Right atrium auricular region (tissue), 2 donors: Measurements from ENCODE around the gene FAM120A. TPM values are rescaled to one million over a fixed set of nuclear protein-coding genes. Genes with fewer than 3 reads are reported as not detected.

Experiments
- DNase-seq: peaks from one replicate; pipeline ENCODE4 v3.0.0-alpha.2; 2019; ENCODE audit warnings: low spot score
- H3K27ac ChIP-seq, 2 donors: fragments of 200-600 bp; sonication (generic); 1 replicate in 1 of 2; 2 replicates in 1 of 2; pipeline ENCODE4 v1.5.1; 2016 to 2019
- H3K27me3 ChIP-seq, 2 donors: fragments of 200-600 bp; sonication (generic); one replicate each; pipeline versions ENCODE4 v1.5.1 to v1.6.0; 2017 to 2019
- H3K36me3 ChIP-seq: fragments of 200-600 bp; sonication (generic); one replicate; pipeline ENCODE4 v1.5.1; 2016
- H3K4me1 ChIP-seq, 2 donors: fragments of 200-600 bp; sonication (generic); one replicate each; pipeline versions ENCODE4 v1.5.1 to v1.6.0; 2017 to 2019
- H3K4me3 ChIP-seq, 2 donors: fragments of 200-600 bp; sonication (generic); 1 replicate in 1 of 2; 2 replicates in 1 of 2; pipeline ENCODE4 v1.5.1; 2017 to 2019; ENCODE audit warnings: mild to moderate bottlenecking in 1 of 2, moderate library complexity in 1 of 2
- H3K9me3 ChIP-seq, 2 donors: fragments of 200-600 bp; sonication (generic); one replicate each; pipeline ENCODE4 v1.5.1; 2019
- CTCF ChIP-seq, 2 donors: fragments of 200-600 bp; sonication (generic); IDR thresholded peaks; one replicate each; pipeline ENCODE4 v1.5.1; 2019; ENCODE audit warnings: antibody characterized with exemption in 2 of 2
- total RNA-seq, 2 donors: library from RNA; depleted of rRNA; stranded (reverse); fragments of >200 nt; gene quantifications; one replicate each; pipeline ENCODE4 v1.1.0, GENCODE V29; 2016

FAM120A gene
- total RNA-seq, 2 donors from 2014 or later, result 79.1 to 88.7 TPM

GRCh38 chr9:93598647-93599241 is 147.3 kb downstream of the FAM120A start:
- DNase-seq, result peak; percentile 59

GRCh38 chr9:93599571-93600403 is 148.3 kb downstream of the FAM120A start:
- Histone ChIP-seq H3K4me3 (no peak overlapping the region), H3K4me1 (peaks cover 0 to 41% of the 10 kb centered on the region in 2 donors), H3K36me3 (no peaks in the 10 kb centered on the region), H3K27me3 (no peaks in the 10 kb centered on the region), H3K9me3 (no peaks in the 10 kb centered on the region), H3K27ac (no peak overlapping the region)
- no peak for TF ChIP-seq CTCF (IDR thresholded peaks at IDR 0.05)
- peak; percentile 32 for DNase-seq

More at GRCh38 chr9:93598647-93599241, 147.3 kb downstream of the FAM120A start:
- Histone ChIP-seq H3K36me3 (no peaks in the 10 kb centered on the region), H3K4me1 (peaks cover 0 to 49% of the 10 kb centered on the region in 2 donors), H3K27ac (peak overlapping the region in 1 of 2 donors; percentile 59), H3K4me3 (no peak overlapping the region), H3K9me3 (no peaks in the 10 kb centered on the region), H3K27me3 (no peaks in the 10 kb centered on the region)
- no peak for TF ChIP-seq CTCF (IDR thresholded peaks at IDR 0.05)

GRCh38 chr9:93600504-93600903 is 149.0 kb downstream of the FAM120A start:
- TF ChIP-seq CTCF (IDR thresholded peaks at IDR 0.05), result no peak
- Histone ChIP-seq H3K4me1 (peaks cover 0 to 39% of the 10 kb centered on the region in 2 donors), H3K9me3 (no peaks in the 10 kb centered on the region), H3K4me3 (no peak overlapping the region), H3K36me3 (no peaks in the 10 kb centered on the region), H3K27ac (no peak overlapping the region), H3K27me3 (no peaks in the 10 kb centered on the region)
- DNase-seq, result peak; percentile 50

GRCh38 chr9:93601063-93601462 is 149.6 kb downstream of the FAM120A start:
- peak; percentile 23 for DNase-seq
- Histone ChIP-seq H3K27me3 (no peaks in the 10 kb centered on the region), H3K4me3 (no peak overlapping the region), H3K9me3 (no peaks in the 10 kb centered on the region), H3K4me1 (peaks cover 0 to 39% of the 10 kb centered on the region in 2 donors), H3K27ac (no peak overlapping the region), H3K36me3 (no peaks in the 10 kb centered on the region)
- no peak for TF ChIP-seq CTCF (IDR thresholded peaks at IDR 0.05)

GRCh38 chr9:93601666-93602065 is 150.2 kb downstream of the FAM120A start:
- no peak for TF ChIP-seq CTCF (IDR thresholded peaks at IDR 0.05)
- Histone ChIP-seq H3K36me3 (no peaks in the 10 kb centered on the region), H3K9me3 (no peaks in the 10 kb centered on the region), H3K27ac (no peak overlapping the region), H3K4me1 (peaks cover 0 to 39% of the 10 kb centered on the region in 2 donors), H3K27me3 (no peaks in the 10 kb centered on the region), H3K4me3 (no peak overlapping the region)
- DNase-seq, result peak; percentile 18
